ENCODE results near the gene BTBD6. TPM values are rescaled to one million over a fixed set of nuclear protein-coding genes. Genes with fewer than 3 reads are reported as not detected.

BTBD6 gene
- total and polyA plus RNA-seq, 2 donors (not counting 1 experiment from before 2014, with no cell fraction given): 31.9 to 49.9 TPM

DNA sequence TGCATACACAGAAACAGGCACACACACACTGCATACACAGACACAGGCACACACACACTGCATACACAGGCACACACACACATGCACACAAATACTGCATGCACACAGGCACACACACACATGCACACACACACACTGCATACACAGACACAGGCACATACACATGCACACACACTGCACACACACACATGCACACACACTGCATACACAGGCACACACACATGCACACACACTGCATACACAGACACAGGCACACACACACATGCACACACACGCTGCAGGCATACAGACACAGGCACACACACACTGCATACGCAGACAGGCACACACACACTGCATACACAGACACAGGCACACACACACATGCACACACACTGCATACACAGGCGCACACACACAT, 32.7 kb upstream of the BTBD6 start:
- H3K27me3 ChIP-seq (ENCODE audit: control insufficient read depth, insufficient read depth, low read length): no peaks in the 10 kb centered on the region
- no peak overlapping the region for H3K4me3 ChIP-seq (replicated peaks in 1 of 4; ENCODE audit: control extremely low read depth in 1 of 4, insufficient read depth in 1 of 4, low read depth in 3 of 4, low read length in 4 of 4)
- H3K27ac ChIP-seq (ENCODE audit: insufficient read depth, low read length): no peak overlapping the region
- H3K79me2 ChIP-seq (ENCODE audit: control insufficient read depth, insufficient read depth, low read length): no peaks in the 10 kb centered on the region
- H3K9me3 ChIP-seq (ENCODE audit: control insufficient read depth, insufficient read depth, low read depth, low read length): no peaks in the 10 kb centered on the region
- DNase-seq (ENCODE audit: low read depth in 2 of 2): no peak
- H4K20me1 ChIP-seq (ENCODE audit: control insufficient read depth, extremely low read depth, insufficient read depth, low read length): no peaks in the 10 kb centered on the region
- H3K9ac ChIP-seq (ENCODE audit: insufficient read depth, low read length): no peak overlapping the region
- H3K4me1 ChIP-seq (ENCODE audit: control insufficient read depth, extremely low read depth, insufficient read depth, low read length): no peaks in the 10 kb centered on the region
- peaks cover 9% of the 10 kb centered on the region for H3K36me3 ChIP-seq (ENCODE audit: control insufficient read depth, insufficient read depth, low read length)
- TF ChIP-seq, protein P1, sequence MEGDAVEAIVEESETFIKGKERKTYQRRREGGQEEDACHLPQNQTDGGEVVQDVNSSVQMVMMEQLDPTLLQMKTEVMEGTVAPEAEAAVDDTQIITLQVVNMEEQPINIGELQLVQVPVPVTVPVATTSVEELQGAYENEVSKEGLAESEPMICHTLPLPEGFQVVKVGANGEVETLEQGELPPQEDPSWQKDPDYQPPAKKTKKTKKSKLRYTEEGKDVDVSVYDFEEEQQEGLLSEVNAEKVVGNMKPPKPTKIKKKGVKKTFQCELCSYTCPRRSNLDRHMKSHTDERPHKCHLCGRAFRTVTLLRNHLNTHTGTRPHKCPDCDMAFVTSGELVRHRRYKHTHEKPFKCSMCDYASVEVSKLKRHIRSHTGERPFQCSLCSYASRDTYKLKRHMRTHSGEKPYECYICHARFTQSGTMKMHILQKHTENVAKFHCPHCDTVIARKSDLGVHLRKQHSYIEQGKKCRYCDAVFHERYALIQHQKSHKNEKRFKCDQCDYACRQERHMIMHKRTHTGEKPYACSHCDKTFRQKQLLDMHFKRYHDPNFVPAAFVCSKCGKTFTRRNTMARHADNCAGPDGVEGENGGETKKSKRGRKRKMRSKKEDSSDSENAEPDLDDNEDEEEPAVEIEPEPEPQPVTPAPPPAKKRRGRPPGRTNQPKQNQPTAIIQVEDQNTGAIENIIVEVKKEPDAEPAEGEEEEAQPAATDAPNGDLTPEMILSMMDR (conservative IDR thresholded peaks at IDR 0.05 in 1 of 2, IDR thresholded peaks at IDR 0.05 in 1 of 2; ENCODE audit: low read depth in 1 of 2, low read length in 2 of 2): no peak
- no peak for TF ChIP-seq EZH2 (IDR thresholded peaks at IDR 0.05; ENCODE audit: low read length, missing control alignments)
- H2AFZ ChIP-seq (ENCODE audit: low read length): no peak overlapping the region
- no peak overlapping the region for H3K4me2 ChIP-seq (ENCODE audit: extremely low read depth, insufficient read depth, low read length)

DNA sequence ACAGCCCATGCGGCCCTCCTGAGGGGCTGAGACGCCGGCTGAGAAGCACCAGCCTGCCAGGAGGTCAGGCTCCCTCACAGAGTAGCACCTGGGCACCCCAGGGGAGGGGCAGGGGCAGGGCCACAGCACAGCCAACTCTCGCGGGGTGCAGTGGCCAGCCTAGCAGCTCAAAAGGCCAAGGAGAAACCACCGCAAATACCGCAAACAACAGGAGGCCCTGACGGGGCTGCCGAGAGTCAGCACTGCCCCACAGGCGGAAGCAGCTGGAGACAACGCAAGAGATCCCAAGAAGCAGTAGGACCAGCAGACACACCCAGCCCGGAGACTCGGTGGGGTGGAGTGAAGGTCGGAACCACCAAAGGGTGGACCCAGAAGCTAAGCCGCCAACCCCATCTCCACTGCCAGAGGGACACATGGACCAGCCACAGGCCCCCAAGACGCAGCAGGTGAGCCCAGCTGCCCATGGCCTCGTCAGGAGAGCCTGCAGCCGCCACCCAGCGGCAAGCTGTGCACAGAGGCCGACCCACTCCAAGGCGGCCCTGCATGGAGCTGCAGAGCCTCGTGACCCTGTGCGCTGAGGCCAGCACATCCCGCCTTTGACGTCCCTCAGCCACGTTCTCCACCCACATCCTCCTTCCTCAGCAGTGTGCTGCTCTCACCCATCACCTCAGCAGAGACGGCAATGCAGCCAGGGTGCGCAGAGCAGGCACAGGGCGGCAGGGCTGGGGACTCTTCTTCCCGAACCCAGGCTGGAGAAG, 31.7 kb upstream of the BTBD6 start:
- no peak for DNase-seq (ENCODE audit: low read depth in 2 of 2)
- H4K20me1 ChIP-seq (ENCODE audit: control insufficient read depth, extremely low read depth, insufficient read depth, low read length): no peaks in the 10 kb centered on the region
- H3K4me1 ChIP-seq (ENCODE audit: control insufficient read depth, extremely low read depth, insufficient read depth, low read length): no peaks in the 10 kb centered on the region
- no peak overlapping the region for H3K27ac ChIP-seq (ENCODE audit: insufficient read depth, low read length)
- no peak overlapping the region for H3K4me2 ChIP-seq (ENCODE audit: extremely low read depth, insufficient read depth, low read length)
- no peak overlapping the region for H3K4me3 ChIP-seq (replicated peaks in 1 of 4; ENCODE audit: control extremely low read depth in 1 of 4, insufficient read depth in 1 of 4, low read depth in 3 of 4, low read length in 4 of 4)
- H3K79me2 ChIP-seq (ENCODE audit: control insufficient read depth, insufficient read depth, low read length): no peaks in the 10 kb centered on the region
- H3K36me3 ChIP-seq (ENCODE audit: control insufficient read depth, insufficient read depth, low read length): peaks cover 13% of the 10 kb centered on the region
- no peak overlapping the region for H2AFZ ChIP-seq (ENCODE audit: low read length)
- H3K27me3 ChIP-seq (ENCODE audit: control insufficient read depth, insufficient read depth, low read length): no peaks in the 10 kb centered on the region
- H3K9ac ChIP-seq (ENCODE audit: insufficient read depth, low read length): no peak overlapping the region
- H3K9me3 ChIP-seq (ENCODE audit: control insufficient read depth, insufficient read depth, low read depth, low read length): no peaks in the 10 kb centered on the region
- TF ChIP-seq, protein P1 (conservative IDR thresholded peaks at IDR 0.05 in 1 of 2, IDR thresholded peaks at IDR 0.05 in 1 of 2; ENCODE audit: low read depth in 1 of 2, low read length in 2 of 2): no peak
- no peak for TF ChIP-seq EZH2 (IDR thresholded peaks at IDR 0.05; ENCODE audit: low read length, missing control alignments)

DNA sequence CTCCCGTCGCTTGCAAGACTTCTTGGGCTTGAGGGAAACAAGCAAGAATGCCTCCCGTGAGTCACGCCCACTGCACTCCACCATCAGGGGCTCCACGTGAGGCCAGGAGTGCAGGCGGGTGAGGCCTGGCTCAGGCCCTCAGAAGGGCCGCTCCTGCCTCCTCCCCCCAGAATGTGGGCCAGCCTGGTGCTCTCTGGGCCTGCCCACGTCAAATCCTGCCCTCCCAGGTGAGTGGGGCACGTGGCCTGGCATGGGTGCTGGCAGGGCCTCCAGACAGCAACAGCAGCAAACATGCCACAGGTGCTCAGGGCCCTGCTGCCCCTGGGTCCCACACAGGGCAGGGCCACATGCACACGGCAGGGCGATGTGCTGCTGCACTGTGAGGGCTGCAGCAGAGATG, 30.6 kb upstream of the BTBD6 start:
- TF ChIP-seq EZH2 (IDR thresholded peaks at IDR 0.05; ENCODE audit: low read length, missing control alignments): no peak
- TF ChIP-seq, protein P1 (conservative IDR thresholded peaks at IDR 0.05 in 1 of 2, IDR thresholded peaks at IDR 0.05 in 1 of 2; ENCODE audit: low read depth in 1 of 2, low read length in 2 of 2): no peak
- H3K4me3 ChIP-seq (replicated peaks in 1 of 4; ENCODE audit: control extremely low read depth in 1 of 4, insufficient read depth in 1 of 4, low read depth in 3 of 4, low read length in 4 of 4): no peak overlapping the region
- H3K27ac ChIP-seq (ENCODE audit: insufficient read depth, low read length): no peak overlapping the region
- no peaks in the 10 kb centered on the region for H4K20me1 ChIP-seq (ENCODE audit: control insufficient read depth, extremely low read depth, insufficient read depth, low read length)
- H3K27me3 ChIP-seq (ENCODE audit: control insufficient read depth, insufficient read depth, low read length): no peaks in the 10 kb centered on the region
- no peak overlapping the region for H3K4me2 ChIP-seq (ENCODE audit: extremely low read depth, insufficient read depth, low read length)
- no peaks in the 10 kb centered on the region for H3K4me1 ChIP-seq (ENCODE audit: control insufficient read depth, extremely low read depth, insufficient read depth, low read length)
- no peaks in the 10 kb centered on the region for H3K79me2 ChIP-seq (ENCODE audit: control insufficient read depth, insufficient read depth, low read length)
- DNase-seq (ENCODE audit: low read depth in 2 of 2): no peak
- no peak overlapping the region for H3K9ac ChIP-seq (ENCODE audit: insufficient read depth, low read length)
- peaks cover 13% of the 10 kb centered on the region for H3K36me3 ChIP-seq (ENCODE audit: control insufficient read depth, insufficient read depth, low read length)
- no peak overlapping the region for H2AFZ ChIP-seq (ENCODE audit: low read length)
- no peaks in the 10 kb centered on the region for H3K9me3 ChIP-seq (ENCODE audit: control insufficient read depth, insufficient read depth, low read depth, low read length)
